Measurements from ENCODE around the gene DUSP22. TPM values are rescaled to one million over a fixed set of nuclear protein-coding genes. Genes with fewer than 3 reads are reported as not detected.

Gene DUSP22
- total and polyA plus RNA-seq, 2 experiments from 2014 or later, result 24.2 to 26.3 TPM

DNA sequence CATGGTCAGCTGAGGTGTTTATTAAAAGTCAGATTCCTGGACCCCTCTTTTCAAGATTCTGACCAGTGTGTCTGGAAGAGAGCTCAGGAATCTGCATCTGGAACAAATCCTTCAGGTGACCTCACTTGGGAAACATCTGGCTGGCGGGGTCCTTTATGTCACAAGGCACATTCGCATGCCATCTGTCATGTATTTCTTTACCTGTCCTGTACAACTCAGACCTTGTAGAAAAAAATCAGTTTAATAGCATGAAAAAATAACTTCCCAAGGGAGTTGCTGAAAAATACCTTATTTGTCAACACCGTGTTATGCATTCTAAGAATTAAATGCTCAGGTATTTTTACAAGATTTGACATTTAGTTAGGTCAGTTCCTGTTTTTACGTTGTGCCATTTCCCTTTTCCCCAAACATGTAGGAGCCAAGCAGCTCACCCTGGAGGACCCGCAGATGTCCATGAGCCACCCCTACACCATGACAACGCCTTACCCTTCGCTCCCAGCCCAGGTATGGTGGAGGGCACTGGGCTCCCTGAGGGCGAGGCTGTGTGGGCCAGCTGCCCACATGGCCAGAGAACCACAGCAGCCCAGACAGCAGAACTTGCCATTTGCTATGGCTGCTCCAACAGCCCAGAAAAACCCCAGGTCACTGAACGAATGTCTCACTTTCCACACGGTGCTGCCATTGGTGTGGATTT lies 103.3 kb downstream of the DUSP22 start:
- Histone ChIP-seq H2AFZ (no peak overlapping the region), H3K27ac (no peak overlapping the region), H3K27me3 (peaks cover 90% of the 10 kb centered on the region), H3K79me2 (no peaks in the 10 kb centered on the region), H4K20me1 (ENCODE audit: insufficient read depth, poor library complexity, severe bottlenecking) (no peaks in the 10 kb centered on the region), H3K4me2 (no peak overlapping the region), H3K4me1 (ENCODE audit: insufficient read depth) (peaks cover 20% of the 10 kb centered on the region), H3K4me3 (no peak overlapping the region), H3K9me2 (replicated peaks; ENCODE audit: insufficient read depth) (no peaks in the 10 kb centered on the region), H3K9me3 (ENCODE audit: low read depth) (no peaks in the 10 kb centered on the region), H3K36me3 (replicated peaks; ENCODE audit: insufficient read depth, low read depth) (no peaks in the 10 kb centered on the region)
- no peak for TF ChIP-seq EZH2 (IDR thresholded peaks at IDR 0.05; ENCODE audit: borderline replicate concordance)
- TF ChIP-seq EZH2phosphoT487 (IDR thresholded peaks at IDR 0.05; ENCODE audit: low read depth, severe bottlenecking, unreplicated experiment), result no peak
- 79% methylated on average over 10 of the region's 10 CpGs for WGBS (ENCODE audit: low lambda C conversion rate, missing lambda C conversion rate)
- no peak for DNase-seq (ENCODE audit: low spot score)

DNA sequence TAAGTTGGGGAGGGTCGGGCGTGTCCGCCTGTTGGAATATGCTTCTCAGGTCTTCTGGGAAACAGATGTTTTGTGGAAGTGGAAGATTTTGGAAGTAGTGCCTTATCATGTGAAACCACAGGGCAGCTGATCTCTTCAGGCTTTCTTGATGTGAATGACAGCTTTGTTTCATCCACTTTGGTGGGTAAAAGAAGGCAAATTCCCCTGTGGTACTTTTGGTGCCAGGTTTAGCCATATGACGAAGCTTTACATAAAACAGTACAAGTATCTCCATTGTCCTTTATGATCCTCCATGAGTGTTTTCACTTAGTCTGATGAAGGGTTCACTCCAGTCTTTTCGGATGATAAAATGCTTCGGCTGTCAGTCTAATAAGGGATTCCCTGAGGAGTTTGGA lies 103.8 kb downstream of the DUSP22 start:
- no peaks in the 10 kb centered on the region for H3K9me2 ChIP-seq (replicated peaks; ENCODE audit: insufficient read depth)
- TF ChIP-seq EZH2phosphoT487 (IDR thresholded peaks at IDR 0.05; ENCODE audit: low read depth, severe bottlenecking, unreplicated experiment) (no peak), EZH2 (IDR thresholded peaks at IDR 0.05; ENCODE audit: borderline replicate concordance) (no peak)
- TF ChIP-seq, protein P1, sequence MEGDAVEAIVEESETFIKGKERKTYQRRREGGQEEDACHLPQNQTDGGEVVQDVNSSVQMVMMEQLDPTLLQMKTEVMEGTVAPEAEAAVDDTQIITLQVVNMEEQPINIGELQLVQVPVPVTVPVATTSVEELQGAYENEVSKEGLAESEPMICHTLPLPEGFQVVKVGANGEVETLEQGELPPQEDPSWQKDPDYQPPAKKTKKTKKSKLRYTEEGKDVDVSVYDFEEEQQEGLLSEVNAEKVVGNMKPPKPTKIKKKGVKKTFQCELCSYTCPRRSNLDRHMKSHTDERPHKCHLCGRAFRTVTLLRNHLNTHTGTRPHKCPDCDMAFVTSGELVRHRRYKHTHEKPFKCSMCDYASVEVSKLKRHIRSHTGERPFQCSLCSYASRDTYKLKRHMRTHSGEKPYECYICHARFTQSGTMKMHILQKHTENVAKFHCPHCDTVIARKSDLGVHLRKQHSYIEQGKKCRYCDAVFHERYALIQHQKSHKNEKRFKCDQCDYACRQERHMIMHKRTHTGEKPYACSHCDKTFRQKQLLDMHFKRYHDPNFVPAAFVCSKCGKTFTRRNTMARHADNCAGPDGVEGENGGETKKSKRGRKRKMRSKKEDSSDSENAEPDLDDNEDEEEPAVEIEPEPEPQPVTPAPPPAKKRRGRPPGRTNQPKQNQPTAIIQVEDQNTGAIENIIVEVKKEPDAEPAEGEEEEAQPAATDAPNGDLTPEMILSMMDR (IDR thresholded peaks at IDR 0.05; ENCODE audit: poor library complexity), result no peak
- H4K20me1 ChIP-seq (ENCODE audit: insufficient read depth, poor library complexity, severe bottlenecking), result no peaks in the 10 kb centered on the region
- H3K27me3 ChIP-seq, result peaks cover 85% of the 10 kb centered on the region
- no peaks in the 10 kb centered on the region for H3K9me3 ChIP-seq (ENCODE audit: low read depth)
- H3K4me1 ChIP-seq (ENCODE audit: insufficient read depth), result peaks cover 20% of the 10 kb centered on the region
- no peak overlapping the region for H2AFZ ChIP-seq
- H3K4me3 ChIP-seq, result no peak overlapping the region
- 92% methylated on average over 6 of the region's 6 CpGs for WGBS (ENCODE audit: low lambda C conversion rate, missing lambda C conversion rate)
- DNase-seq (ENCODE audit: low spot score), result no peak
- H3K36me3 ChIP-seq (replicated peaks; ENCODE audit: insufficient read depth, low read depth), result no peaks in the 10 kb centered on the region
- no peak overlapping the region for H3K27ac ChIP-seq
- H3K4me2 ChIP-seq, result no peak overlapping the region
- H3K79me2 ChIP-seq, result no peaks in the 10 kb centered on the region

DNA sequence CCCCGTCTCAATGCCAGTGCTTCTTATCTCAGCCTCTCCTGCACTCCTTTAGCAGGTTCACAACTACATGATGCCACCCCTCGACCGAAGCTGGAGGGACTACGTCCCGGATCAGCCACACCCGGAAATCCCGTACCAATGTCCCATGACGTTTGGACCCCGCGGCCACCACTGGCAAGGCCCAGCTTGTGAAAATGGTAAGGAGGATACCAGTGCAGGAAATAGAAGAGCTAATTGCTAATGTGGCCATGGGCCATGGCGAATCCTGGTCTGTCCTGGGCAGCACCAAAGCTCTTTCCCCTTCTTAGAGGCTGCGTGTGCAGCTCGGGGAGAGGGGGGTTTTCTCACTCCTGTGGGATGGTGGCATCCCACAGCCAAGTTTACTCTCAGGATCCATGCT lies 104.8 kb downstream of the DUSP22 start:
- H3K36me3 ChIP-seq (replicated peaks; ENCODE audit: insufficient read depth, low read depth), result no peaks in the 10 kb centered on the region
- H3K79me2 ChIP-seq, result no peaks in the 10 kb centered on the region
- H2AFZ ChIP-seq, result no peak overlapping the region
- DNase-seq (ENCODE audit: low spot score), result no peak
- TF ChIP-seq, protein P1 (IDR thresholded peaks at IDR 0.05; ENCODE audit: poor library complexity), result no peak
- no peak for TF ChIP-seq EZH2 (IDR thresholded peaks at IDR 0.05; ENCODE audit: borderline replicate concordance)
- TF ChIP-seq EZH2phosphoT487 (IDR thresholded peaks at IDR 0.05; ENCODE audit: low read depth, severe bottlenecking, unreplicated experiment), result no peak
- no peaks in the 10 kb centered on the region for H3K9me2 ChIP-seq (replicated peaks; ENCODE audit: insufficient read depth)
- H4K20me1 ChIP-seq (ENCODE audit: insufficient read depth, poor library complexity, severe bottlenecking), result no peaks in the 10 kb centered on the region
- no peak overlapping the region for H3K4me3 ChIP-seq
- H3K4me1 ChIP-seq (ENCODE audit: insufficient read depth), result peaks cover 14% of the 10 kb centered on the region
- no peak overlapping the region for H3K27ac ChIP-seq
- H3K9me3 ChIP-seq (ENCODE audit: low read depth), result no peaks in the 10 kb centered on the region
- 93% methylated on average over 13 of the region's 13 CpGs for WGBS (ENCODE audit: low lambda C conversion rate, missing lambda C conversion rate)
- peaks cover 76% of the 10 kb centered on the region for H3K27me3 ChIP-seq
- no peak overlapping the region for H3K4me2 ChIP-seq

DNA sequence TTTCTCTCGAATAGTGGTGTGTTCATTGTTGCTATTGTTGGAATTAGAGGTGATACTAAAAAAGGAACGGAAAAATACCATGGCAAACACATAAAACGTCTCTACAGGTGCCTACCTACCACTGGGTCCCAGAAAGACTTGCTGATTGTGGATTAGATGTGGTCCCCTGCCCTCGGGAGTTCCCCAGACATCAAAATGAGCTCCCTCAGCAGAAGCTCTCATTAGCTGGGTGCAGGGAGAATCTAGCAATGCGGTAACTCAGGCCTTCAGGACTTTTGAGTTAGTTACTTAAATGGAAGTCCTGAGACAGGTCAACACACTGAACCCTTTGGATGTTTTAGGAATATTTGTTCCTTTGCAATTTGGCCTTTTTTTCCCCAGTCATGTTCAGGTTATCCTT lies 105.3 kb downstream of the DUSP22 start:
- Histone ChIP-seq H3K4me2 (no peak overlapping the region), H3K27ac (no peak overlapping the region), H3K36me3 (replicated peaks; ENCODE audit: insufficient read depth, low read depth) (no peaks in the 10 kb centered on the region), H3K27me3 (peaks cover 71% of the 10 kb centered on the region), H3K4me3 (no peak overlapping the region), H2AFZ (no peak overlapping the region), H3K9me3 (ENCODE audit: low read depth) (no peaks in the 10 kb centered on the region), H3K4me1 (ENCODE audit: insufficient read depth) (peaks cover 8% of the 10 kb centered on the region), H3K9me2 (replicated peaks; ENCODE audit: insufficient read depth) (no peaks in the 10 kb centered on the region), H3K79me2 (no peaks in the 10 kb centered on the region), H4K20me1 (ENCODE audit: insufficient read depth, poor library complexity, severe bottlenecking) (no peaks in the 10 kb centered on the region)
- TF ChIP-seq, protein P1 (IDR thresholded peaks at IDR 0.05; ENCODE audit: poor library complexity), result no peak
- WGBS (ENCODE audit: low lambda C conversion rate, missing lambda C conversion rate), result 81% methylated on average over 5 of the region's 5 CpGs
- DNase-seq (ENCODE audit: low spot score), result no peak

Measured in hepatocyte (in vitro differentiated cells).